WTC11 (cell line): ENCODE results near the gene IL20RA. TPM values are rescaled to one million over a fixed set of nuclear protein-coding genes. Genes with fewer than 3 reads are reported as not detected.

Experiments used
- ATAC-seq: fragments of 200-7000 bp; cut with Tn5 transposase; 2 replicates; pipeline ENCODE4 v1.10.0; 2021; ENCODE audit warnings: mild to moderate bottlenecking, moderate library complexity
- CTCF ChIA-PET: fragments of 300-600 bp; sonication (Branson Sonifier 250); formaldehyde crosslinking; loops from one replicate; lab custom pipeline; 2021; ENCODE audit warnings: antibody characterized with exemption; lab: Charles Lee
- POLR2A ChIA-PET: fragments of 350-600 bp; sonication (Branson Sonifier 250); formaldehyde crosslinking; loops from one replicate; lab custom pipeline; 2021; ENCODE audit warnings: antibody characterized with exemption; lab: Charles Lee
- DNase-seq: peaks from one replicate; pipeline ENCODE4 v3.0.0; 2021; ENCODE audit warnings: low spot score
- H3K27ac Mint-ChIP-seq: 2 replicates; pipeline ENCODE4 v1.8.0; 2021; ENCODE audit warnings: mixed read lengths
- H3K27me3 Mint-ChIP-seq: 2 replicates; pipeline ENCODE4 v1.8.0; 2021; ENCODE audit warnings: low read depth, mild to moderate bottlenecking, moderate library complexity, mixed read lengths
- H3K36me3 Mint-ChIP-seq: 2 replicates; pipeline ENCODE4 v1.8.0; 2021; ENCODE audit warnings: mixed read lengths
- H3K4me1 Mint-ChIP-seq: 2 replicates; pipeline ENCODE4 v1.8.0; 2022; ENCODE audit warnings: mixed read lengths
- H3K4me3 Mint-ChIP-seq: 2 replicates; pipeline ENCODE4 v1.8.0; 2021; ENCODE audit warnings: mild to moderate bottlenecking, moderate library complexity, mixed read lengths
- H3K9me3 Mint-ChIP-seq: 2 replicates; pipeline ENCODE4 v1.8.0; 2021; ENCODE audit warnings: mixed read lengths
- EMX1 ChIP-seq: fragments of 250-450 bp; sonication (Bioruptor Pico); IDR thresholded peaks from 2 replicates; pipeline ENCODE4 v1.8.0; 2021; ENCODE audit warnings: mild to moderate bottlenecking
- ESRRA ChIP-seq: sonication (generic); formaldehyde crosslinking; IDR thresholded peaks from 2 replicates; pipeline ENCODE4 v1.8.1; 2022; ENCODE audit warnings: mild to moderate bottlenecking, missing genetic modification reagents, borderline replicate concordance
- FOXK1 ChIP-seq: sonication (generic); formaldehyde crosslinking; IDR thresholded peaks from 2 replicates; pipeline ENCODE4 v1.8.0; 2022; ENCODE audit warnings: mild to moderate bottlenecking, moderate library complexity, missing genetic modification reagents
- JAZF1 ChIP-seq: fragments of 250-450 bp; sonication (Bioruptor Pico); IDR thresholded peaks from 2 replicates; pipeline ENCODE4 v1.9.0; 2021; ENCODE audit warnings: moderate library complexity, mild to moderate bottlenecking, inconsistent platforms
- MAX ChIP-seq: sonication (generic); formaldehyde crosslinking; IDR thresholded peaks from 2 replicates; pipeline ENCODE4 v1.8.0; 2022; ENCODE audit warnings: mild to moderate bottlenecking, missing genetic modification reagents
- SMAD3 ChIP-seq: sonication (generic); formaldehyde crosslinking; IDR thresholded peaks from 2 replicates; pipeline ENCODE4 v1.8.0; 2022; ENCODE audit warnings: missing genetic modification reagents, mild to moderate bottlenecking, borderline replicate concordance
- SP1 ChIP-seq: sonication (generic); formaldehyde crosslinking; conservative IDR thresholded peaks from 2 replicates; pipeline ENCODE4 v1.8.1; 2022; ENCODE audit warnings: missing genetic modification reagents
- TCF7 ChIP-seq: sonication (generic); formaldehyde crosslinking; IDR thresholded peaks from 2 replicates; pipeline ENCODE4 v1.8.0; 2022; ENCODE audit warnings: mild to moderate bottlenecking, low read depth, missing genetic modification reagents, moderate library complexity
- TEAD4 ChIP-seq: sonication (generic); formaldehyde crosslinking; IDR thresholded peaks from 2 replicates; pipeline ENCODE4 v1.8.0; 2022; ENCODE audit warnings: mild to moderate bottlenecking, missing genetic modification reagents
- TP53 ChIP-seq: sonication (generic); formaldehyde crosslinking; IDR thresholded peaks from 2 replicates; pipeline ENCODE4 v1.8.1; 2023; ENCODE audit warnings: mild to moderate bottlenecking, missing genetic modification reagents
- ZBTB21 ChIP-seq: sonication (generic); formaldehyde crosslinking; IDR thresholded peaks from 2 replicates; pipeline ENCODE4 v1.8.1; 2023; ENCODE audit warnings: mild to moderate bottlenecking, missing genetic modification reagents, borderline replicate concordance
- total RNA-seq: library from RNA; stranded (reverse); gene quantifications from 3 replicates; pipeline ENCODE4 v1.2.3, GENCODE V29; 2021
- TF ChIP-seq, protein P1 (sequence below): fragments of 250-450 bp; sonication (Bioruptor Pico); IDR thresholded peaks from 2 replicates; pipeline ENCODE4 v1.9.0; 2021; ENCODE audit warnings: mild to moderate bottlenecking, borderline replicate concordance
- TF ChIP-seq, protein P2 (sequence below): fragments of 250-450 bp; sonication (Bioruptor Pico); IDR thresholded peaks from 2 replicates; pipeline ENCODE4 v1.9.0; 2021; ENCODE audit warnings: mild to moderate bottlenecking
- TF ChIP-seq, protein P3 (sequence below): sonication (generic); formaldehyde crosslinking; IDR thresholded peaks from 2 replicates; pipeline ENCODE4 v1.8.1; 2023; ENCODE audit warnings: mild to moderate bottlenecking, missing genetic modification reagents, moderate library complexity
- TF ChIP-seq, protein P4 (sequence below): fragments of 250-450 bp; sonication (Bioruptor Pico); IDR thresholded peaks from 2 replicates; pipeline ENCODE4 v1.9.0; 2021; ENCODE audit warnings: moderate library complexity, mild to moderate bottlenecking, inconsistent platforms, borderline replicate concordance
- TF ChIP-seq, protein P5 (sequence below): sonication (generic); formaldehyde crosslinking; IDR thresholded peaks from 2 replicates; pipeline ENCODE4 v1.8.1; 2023; ENCODE audit warnings: mild to moderate bottlenecking, missing genetic modification reagents, borderline replicate concordance

The IL20RA gene
- total RNA-seq, 1 experiment from 2014 or later: 1.3 TPM

DNA sequence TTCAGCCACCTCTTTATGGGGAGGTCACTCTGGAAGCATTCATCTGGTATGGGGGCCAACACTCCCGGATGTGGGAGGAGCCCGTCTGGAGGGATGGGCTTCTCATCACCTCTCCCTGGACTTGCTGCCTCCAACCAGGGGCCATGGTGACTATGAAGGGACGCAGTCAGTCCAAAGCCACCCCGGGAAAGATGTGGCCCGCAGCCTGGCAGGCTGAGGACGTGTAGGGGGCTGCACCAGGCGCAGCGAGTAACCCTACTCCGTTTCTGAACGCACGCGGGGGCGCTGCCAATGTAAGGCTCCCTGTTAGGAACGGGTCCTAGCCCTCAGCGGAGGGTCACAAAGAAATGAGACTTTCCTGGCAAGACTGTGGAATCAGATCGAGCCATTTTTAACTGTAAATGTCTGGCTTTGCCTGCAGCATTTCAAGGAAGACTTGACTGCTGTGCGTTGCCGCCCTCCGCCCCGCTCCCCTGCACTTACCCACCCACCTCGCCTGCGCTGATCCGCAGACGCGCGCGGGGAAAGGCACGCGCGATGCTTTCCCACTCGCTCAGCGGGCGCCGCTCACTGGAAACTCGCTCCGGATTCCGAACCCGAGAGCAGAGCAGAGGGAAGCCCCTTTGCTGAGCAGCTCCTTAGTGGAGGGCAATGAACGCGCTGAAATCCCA is 55.1 kb downstream of the IL20RA start:
- CTCF ChIA-PET: interaction anchor here (1.0 to 1.6 kb wide), 5 partner anchors 19 to 439 kb away, joined by 3 to 6 read pairs (median 4); partner anchors contain the start of gene MAP7
- Mint-ChIP-seq H3K27ac (peak overlapping the region; percentile 76), H3K9me3 (no peaks in the 10 kb centered on the region)

More for the DNA sequence above, 55.1 kb downstream of the IL20RA start:
- Mint-ChIP-seq H3K27me3 (peaks cover 12% of the 10 kb centered on the region), H3K4me3 (peak overlapping the region; percentile 76), H3K36me3 (no peaks in the 10 kb centered on the region)
- no peak for TF ChIP-seq ESRRA (CRISPR knock-in tag)
- TF ChIP-seq TEAD4: no peak
- TF ChIP-seq JAZF1 (CRISPR knock-in tag): no peak
- 0 out of 2 replicates have a peak, but pooled peaks have one; percentile 17 for TF ChIP-seq FOXK1 (CRISPR knock-in tag)
- TF ChIP-seq TP53: peak; percentile 78; the same call in 1 of the 2 replicates
- TF ChIP-seq SP1: 0 out of 2 replicates have a peak, but pooled peaks have one; percentile 22
- 0 out of 2 replicates have a peak, but pooled peaks have one; percentile 26 for TF ChIP-seq MAX
- TF ChIP-seq ZBTB21 (CRISPR knock-in tag): peak; percentile 40; the same call in 1 of the 2 replicates
- TF ChIP-seq TCF7 (CRISPR knock-in tag): no peak
- TF ChIP-seq, protein P1, sequence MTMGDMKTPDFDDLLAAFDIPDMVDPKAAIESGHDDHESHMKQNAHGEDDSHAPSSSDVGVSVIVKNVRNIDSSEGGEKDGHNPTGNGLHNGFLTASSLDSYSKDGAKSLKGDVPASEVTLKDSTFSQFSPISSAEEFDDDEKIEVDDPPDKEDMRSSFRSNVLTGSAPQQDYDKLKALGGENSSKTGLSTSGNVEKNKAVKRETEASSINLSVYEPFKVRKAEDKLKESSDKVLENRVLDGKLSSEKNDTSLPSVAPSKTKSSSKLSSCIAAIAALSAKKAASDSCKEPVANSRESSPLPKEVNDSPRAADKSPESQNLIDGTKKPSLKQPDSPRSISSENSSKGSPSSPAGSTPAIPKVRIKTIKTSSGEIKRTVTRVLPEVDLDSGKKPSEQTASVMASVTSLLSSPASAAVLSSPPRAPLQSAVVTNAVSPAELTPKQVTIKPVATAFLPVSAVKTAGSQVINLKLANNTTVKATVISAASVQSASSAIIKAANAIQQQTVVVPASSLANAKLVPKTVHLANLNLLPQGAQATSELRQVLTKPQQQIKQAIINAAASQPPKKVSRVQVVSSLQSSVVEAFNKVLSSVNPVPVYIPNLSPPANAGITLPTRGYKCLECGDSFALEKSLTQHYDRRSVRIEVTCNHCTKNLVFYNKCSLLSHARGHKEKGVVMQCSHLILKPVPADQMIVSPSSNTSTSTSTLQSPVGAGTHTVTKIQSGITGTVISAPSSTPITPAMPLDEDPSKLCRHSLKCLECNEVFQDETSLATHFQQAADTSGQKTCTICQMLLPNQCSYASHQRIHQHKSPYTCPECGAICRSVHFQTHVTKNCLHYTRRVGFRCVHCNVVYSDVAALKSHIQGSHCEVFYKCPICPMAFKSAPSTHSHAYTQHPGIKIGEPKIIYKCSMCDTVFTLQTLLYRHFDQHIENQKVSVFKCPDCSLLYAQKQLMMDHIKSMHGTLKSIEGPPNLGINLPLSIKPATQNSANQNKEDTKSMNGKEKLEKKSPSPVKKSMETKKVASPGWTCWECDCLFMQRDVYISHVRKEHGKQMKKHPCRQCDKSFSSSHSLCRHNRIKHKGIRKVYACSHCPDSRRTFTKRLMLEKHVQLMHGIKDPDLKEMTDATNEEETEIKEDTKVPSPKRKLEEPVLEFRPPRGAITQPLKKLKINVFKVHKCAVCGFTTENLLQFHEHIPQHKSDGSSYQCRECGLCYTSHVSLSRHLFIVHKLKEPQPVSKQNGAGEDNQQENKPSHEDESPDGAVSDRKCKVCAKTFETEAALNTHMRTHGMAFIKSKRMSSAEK: no peak
- TF ChIP-seq, protein P2, sequence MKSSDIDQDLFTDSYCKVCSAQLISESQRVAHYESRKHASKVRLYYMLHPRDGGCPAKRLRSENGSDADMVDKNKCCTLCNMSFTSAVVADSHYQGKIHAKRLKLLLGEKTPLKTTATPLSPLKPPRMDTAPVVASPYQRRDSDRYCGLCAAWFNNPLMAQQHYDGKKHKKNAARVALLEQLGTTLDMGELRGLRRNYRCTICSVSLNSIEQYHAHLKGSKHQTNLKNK (CRISPR knock-in tag): no peak
- TF ChIP-seq SMAD3 (CRISPR knock-in tag): peak; percentile 62; the same call in 1 of the 2 replicates
- TF ChIP-seq EMX1 (CRISPR knock-in tag): no peak
- TF ChIP-seq, protein P3, sequence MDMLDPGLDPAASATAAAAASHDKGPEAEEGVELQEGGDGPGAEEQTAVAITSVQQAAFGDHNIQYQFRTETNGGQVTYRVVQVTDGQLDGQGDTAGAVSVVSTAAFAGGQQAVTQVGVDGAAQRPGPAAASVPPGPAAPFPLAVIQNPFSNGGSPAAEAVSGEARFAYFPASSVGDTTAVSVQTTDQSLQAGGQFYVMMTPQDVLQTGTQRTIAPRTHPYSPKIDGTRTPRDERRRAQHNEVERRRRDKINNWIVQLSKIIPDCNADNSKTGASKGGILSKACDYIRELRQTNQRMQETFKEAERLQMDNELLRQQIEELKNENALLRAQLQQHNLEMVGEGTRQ (CRISPR knock-in tag): no peak
- TF ChIP-seq, protein P4, sequence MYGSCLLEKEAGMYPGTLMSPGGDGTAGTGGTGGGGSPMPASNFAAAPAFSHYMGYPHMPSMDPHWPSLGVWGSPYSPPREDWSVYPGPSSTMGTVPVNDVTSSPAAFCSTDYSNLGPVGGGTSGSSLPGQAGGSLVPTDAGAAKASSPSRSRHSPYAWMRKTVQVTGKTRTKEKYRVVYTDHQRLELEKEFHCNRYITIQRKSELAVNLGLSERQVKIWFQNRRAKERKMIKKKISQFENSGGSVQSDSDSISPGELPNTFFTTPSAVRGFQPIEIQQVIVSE (CRISPR knock-in tag): no peak
- TF ChIP-seq, protein P5, sequence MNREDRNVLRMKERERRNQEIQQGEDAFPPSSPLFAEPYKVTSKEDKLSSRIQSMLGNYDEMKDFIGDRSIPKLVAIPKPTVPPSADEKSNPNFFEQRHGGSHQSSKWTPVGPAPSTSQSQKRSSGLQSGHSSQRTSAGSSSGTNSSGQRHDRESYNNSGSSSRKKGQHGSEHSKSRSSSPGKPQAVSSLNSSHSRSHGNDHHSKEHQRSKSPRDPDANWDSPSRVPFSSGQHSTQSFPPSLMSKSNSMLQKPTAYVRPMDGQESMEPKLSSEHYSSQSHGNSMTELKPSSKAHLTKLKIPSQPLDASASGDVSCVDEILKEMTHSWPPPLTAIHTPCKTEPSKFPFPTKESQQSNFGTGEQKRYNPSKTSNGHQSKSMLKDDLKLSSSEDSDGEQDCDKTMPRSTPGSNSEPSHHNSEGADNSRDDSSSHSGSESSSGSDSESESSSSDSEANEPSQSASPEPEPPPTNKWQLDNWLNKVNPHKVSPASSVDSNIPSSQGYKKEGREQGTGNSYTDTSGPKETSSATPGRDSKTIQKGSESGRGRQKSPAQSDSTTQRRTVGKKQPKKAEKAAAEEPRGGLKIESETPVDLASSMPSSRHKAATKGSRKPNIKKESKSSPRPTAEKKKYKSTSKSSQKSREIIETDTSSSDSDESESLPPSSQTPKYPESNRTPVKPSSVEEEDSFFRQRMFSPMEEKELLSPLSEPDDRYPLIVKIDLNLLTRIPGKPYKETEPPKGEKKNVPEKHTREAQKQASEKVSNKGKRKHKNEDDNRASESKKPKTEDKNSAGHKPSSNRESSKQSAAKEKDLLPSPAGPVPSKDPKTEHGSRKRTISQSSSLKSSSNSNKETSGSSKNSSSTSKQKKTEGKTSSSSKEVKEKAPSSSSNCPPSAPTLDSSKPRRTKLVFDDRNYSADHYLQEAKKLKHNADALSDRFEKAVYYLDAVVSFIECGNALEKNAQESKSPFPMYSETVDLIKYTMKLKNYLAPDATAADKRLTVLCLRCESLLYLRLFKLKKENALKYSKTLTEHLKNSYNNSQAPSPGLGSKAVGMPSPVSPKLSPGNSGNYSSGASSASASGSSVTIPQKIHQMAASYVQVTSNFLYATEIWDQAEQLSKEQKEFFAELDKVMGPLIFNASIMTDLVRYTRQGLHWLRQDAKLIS (CRISPR knock-in tag): peak; percentile 43; the same call in 1 of the 2 replicates
- TF ChIP-seq, all 79 proteins: peak for 7
- POLR2A ChIA-PET: interaction anchor here (1.2 kb wide), 1 partner anchor 13 kb away, joined by 3 read pairs; no protein-coding TSS in a partner anchor
- DNase-seq (peak; percentile 70), ATAC-seq (peak; percentile 95)
- peaks cover 48% of the 10 kb centered on the region for H3K4me1 Mint-ChIP-seq
